ENCODE results near the gene ROR1.

ROR1 gene

DNA sequence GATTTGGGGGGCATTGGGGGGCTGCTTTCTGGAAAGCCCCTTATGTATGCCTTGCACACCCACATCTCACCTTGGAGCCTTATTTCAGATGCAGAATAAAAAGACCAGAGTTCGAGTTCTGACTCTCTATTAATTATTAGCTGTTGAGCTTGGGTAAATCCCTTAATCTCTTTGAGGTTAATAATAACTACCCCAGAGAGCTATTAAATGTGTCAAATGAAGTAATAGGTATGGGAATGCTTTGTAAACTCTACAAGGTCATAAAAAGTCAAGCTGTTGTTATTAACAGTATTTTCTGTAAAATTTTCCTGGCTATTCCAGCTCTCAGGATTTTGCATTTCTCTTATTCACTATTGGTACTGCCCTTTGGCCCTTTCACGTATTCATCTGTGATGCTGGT, 122.9 kb downstream of the ROR1 start:
- TF ChIP-seq FOXP2 (optimal IDR thresholded peaks at IDR 0.05; ENCODE audit: control extremely low read depth, extremely low read length, insufficient read depth) = no peak
- TF ChIP-seq EZH2 (IDR thresholded peaks at IDR 0.05) = no peak
- no peak for TF ChIP-seq POLR2AphosphoS5 (IDR thresholded peaks at IDR 0.05; ENCODE audit: borderline replicate concordance, low read depth, low read length)
- no peak for DNase-seq (ENCODE audit: low read depth, low spot score)
- H3K9ac ChIP-seq (ENCODE audit: insufficient read length) = no peak overlapping the region
- H3K36me3 ChIP-seq (ENCODE audit: insufficient read depth, low read length) = no peaks in the 10 kb centered on the region
- H3K27ac ChIP-seq = no peak overlapping the region
- no peak overlapping the region for H3K4me3 ChIP-seq
- H3K9me3 ChIP-seq (ENCODE audit: low read depth, low read length) = no peaks in the 10 kb centered on the region

DNA sequence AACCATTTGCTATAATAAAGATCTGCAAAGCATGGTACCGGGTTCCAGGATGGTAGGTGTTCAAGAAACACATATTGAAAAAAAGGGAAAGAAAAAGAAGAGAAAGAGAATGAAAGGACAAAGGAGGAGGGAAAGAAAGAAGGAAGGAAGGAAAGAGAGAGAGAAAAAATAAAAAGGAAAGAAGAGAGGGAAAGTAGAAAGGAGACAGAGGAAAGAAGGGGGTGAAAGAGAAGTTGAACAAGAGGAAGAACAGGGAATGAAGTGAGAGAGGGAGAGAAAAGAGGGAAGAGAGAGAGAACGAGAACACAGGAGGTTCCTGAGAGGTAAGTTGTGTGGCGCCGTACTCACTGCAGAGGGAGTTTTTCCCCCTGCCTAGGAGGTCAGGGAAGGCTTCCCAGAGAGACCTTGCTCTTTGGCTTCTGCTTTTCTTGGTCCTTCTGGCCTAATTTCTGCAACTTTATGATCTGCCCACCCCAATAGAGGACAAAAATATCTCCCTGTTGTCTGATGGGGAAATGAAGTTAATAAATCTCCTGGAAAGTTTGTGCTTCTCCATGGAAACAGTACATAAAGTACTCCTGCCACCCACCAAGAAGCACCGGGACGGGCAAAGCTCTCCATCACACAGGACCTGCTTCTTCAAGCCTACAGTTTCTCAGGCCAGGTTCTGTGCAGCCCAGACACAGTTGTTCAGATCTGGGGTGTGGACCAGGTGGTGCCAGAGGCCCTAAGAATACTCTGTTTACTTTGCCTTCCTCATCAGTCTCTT, 124.8 kb downstream of the ROR1 start:
- Histone ChIP-seq H3K9me3 (ENCODE audit: low read depth, low read length) (no peaks in the 10 kb centered on the region), H3K4me3 (no peak overlapping the region), H3K36me3 (ENCODE audit: insufficient read depth, low read length) (no peaks in the 10 kb centered on the region), H3K9ac (ENCODE audit: insufficient read length) (no peak overlapping the region), H3K27ac (no peak overlapping the region)
- no peak for DNase-seq (ENCODE audit: low read depth, low spot score)
- TF ChIP-seq EZH2 (IDR thresholded peaks at IDR 0.05) (no peak), POLR2AphosphoS5 (IDR thresholded peaks at IDR 0.05; ENCODE audit: borderline replicate concordance, low read depth, low read length) (no peak), FOXP2 (optimal IDR thresholded peaks at IDR 0.05; ENCODE audit: control extremely low read depth, extremely low read length, insufficient read depth) (no peak)

DNA sequence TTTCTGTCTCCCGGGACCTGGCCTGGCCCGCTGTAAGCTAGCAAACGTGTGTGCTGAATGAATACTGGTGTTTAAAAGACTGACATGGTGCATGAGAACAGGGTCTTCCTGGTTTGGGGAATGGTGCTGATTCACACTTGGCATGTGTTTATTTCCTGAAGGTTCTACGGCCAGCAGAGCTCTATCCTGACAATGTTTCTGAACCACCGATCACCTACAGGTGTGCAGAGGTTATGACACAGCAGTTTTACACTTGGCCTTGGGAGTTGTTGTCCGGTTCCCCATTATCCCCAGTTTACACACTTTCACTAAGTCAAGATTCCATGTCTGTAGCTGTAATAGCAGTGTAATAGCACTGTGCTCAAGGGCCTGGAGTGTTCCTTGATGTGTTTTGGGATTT, 127.3 kb downstream of the ROR1 start:
- Histone ChIP-seq H3K36me3 (ENCODE audit: insufficient read depth, low read length) (no peaks in the 10 kb centered on the region), H3K9ac (ENCODE audit: insufficient read length) (no peak overlapping the region), H3K27ac (no peak overlapping the region), H3K4me3 (no peak overlapping the region), H3K9me3 (ENCODE audit: low read depth, low read length) (no peaks in the 10 kb centered on the region)
- no peak for TF ChIP-seq EZH2 (IDR thresholded peaks at IDR 0.05)
- TF ChIP-seq FOXP2 (optimal IDR thresholded peaks at IDR 0.05; ENCODE audit: control extremely low read depth, extremely low read length, insufficient read depth) = no peak
- TF ChIP-seq POLR2AphosphoS5 (IDR thresholded peaks at IDR 0.05; ENCODE audit: borderline replicate concordance, low read depth, low read length) = no peak
- no peak for DNase-seq (ENCODE audit: low read depth, low spot score)

DNA sequence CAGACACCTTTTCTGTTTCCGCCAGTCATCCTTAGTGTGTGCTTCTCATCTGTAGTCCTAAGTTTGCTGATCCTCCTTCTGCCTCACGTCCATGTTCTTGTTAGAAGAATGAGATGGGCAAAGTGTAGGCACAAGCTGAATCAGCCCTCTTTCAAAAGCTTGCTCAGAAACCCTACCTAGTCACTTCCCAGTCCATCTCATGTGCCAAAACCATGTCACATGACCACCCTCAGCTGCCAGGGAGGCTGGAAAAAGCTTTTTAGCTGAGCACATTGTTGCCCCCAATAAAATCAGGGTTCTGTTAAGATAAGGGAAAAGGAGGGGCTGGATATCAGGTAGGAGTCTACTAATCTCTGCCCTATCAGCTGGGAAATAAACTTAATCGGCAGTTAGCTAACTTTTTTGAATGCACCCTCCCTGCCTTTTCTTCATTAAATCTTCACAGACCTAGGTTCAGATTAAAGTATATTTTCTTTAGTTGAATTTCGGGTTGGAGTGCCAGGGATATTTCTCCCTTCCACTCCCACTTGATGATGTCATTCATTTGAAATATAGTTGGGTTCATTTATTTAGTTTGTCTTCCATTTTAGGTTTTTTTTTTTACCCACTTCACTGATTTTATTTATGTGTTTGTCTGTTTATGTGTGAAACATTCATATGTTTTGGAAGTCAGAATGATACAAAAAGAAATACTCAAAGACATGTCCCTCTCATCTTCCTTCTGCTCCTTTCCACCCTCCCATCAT, 129.2 kb downstream of the ROR1 start:
- TF ChIP-seq POLR2AphosphoS5 (IDR thresholded peaks at IDR 0.05; ENCODE audit: borderline replicate concordance, low read depth, low read length) (no peak), EZH2 (IDR thresholded peaks at IDR 0.05) (no peak), FOXP2 (optimal IDR thresholded peaks at IDR 0.05; ENCODE audit: control extremely low read depth, extremely low read length, insufficient read depth) (no peak)
- DNase-seq (ENCODE audit: low read depth, low spot score) = no peak
- Histone ChIP-seq H3K27ac (no peak overlapping the region), H3K4me3 (no peak overlapping the region), H3K36me3 (ENCODE audit: insufficient read depth, low read length) (no peaks in the 10 kb centered on the region), H3K9me3 (ENCODE audit: low read depth, low read length) (no peaks in the 10 kb centered on the region), H3K9ac (ENCODE audit: insufficient read length) (no peak overlapping the region)

DNA sequence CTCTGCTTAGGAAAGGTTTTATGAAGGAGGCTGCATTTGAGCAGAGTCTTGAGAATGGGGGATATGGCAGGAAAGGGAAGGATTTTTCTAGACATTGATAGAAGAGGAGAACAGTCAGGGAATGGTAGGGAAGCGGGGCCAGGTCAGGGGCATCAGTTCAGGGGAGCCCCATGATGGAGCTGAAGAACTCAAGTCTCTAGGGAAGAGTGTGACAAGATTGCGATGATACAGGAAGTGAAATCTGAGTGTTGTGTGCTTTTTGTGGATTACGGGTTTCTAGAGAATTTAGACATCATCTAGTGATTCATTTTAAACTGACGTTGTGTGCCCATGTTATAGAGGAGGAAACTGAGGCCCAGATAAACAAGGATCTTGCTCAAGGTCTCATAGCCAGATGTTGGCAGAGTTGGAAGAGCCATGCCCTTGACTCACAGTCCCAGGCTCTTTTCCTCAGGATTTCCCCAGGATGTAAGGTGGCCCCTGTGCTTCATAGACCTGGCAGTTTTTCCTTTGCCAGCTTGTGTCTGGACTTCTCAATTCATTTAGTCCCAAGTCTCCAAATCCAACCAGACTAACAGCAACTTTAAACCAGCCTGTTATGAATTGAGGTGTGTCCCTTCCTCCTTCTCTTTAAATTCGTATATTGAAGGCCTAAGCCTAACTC, 130.3 kb downstream of the ROR1 start:
- Histone ChIP-seq H3K27ac (no peak overlapping the region), H3K36me3 (ENCODE audit: insufficient read depth, low read length) (no peaks in the 10 kb centered on the region), H3K4me3 (no peak overlapping the region), H3K9me3 (ENCODE audit: low read depth, low read length) (no peaks in the 10 kb centered on the region), H3K9ac (ENCODE audit: insufficient read length) (no peak overlapping the region)
- no peak for DNase-seq (ENCODE audit: low read depth, low spot score)
- TF ChIP-seq POLR2AphosphoS5 (IDR thresholded peaks at IDR 0.05; ENCODE audit: borderline replicate concordance, low read depth, low read length) = no peak

DNA sequence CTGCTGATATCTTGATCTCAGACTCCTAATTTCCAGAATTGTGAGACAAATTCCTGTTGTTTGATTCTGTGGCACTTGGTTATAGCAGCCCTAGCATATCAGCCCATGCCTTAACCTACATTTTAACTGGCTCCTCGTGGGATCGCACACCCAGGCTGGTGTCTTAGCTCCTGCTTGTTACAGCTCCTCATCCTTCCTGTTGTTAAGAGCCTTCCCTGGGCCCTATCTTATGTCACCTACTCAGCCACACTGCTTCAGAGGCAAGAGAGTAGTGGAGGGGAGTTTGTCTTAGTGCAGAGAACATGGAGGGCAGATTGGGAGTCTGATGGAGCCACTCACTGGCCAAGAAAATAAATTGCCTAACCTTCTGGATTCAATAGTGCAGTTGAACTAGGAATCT, 131.0 kb downstream of the ROR1 start:
- no peak overlapping the region for H3K27ac ChIP-seq
- TF ChIP-seq EZH2 (IDR thresholded peaks at IDR 0.05) = no peak
- no peak for TF ChIP-seq FOXP2 (optimal IDR thresholded peaks at IDR 0.05; ENCODE audit: control extremely low read depth, extremely low read length, insufficient read depth)
- no peak for TF ChIP-seq POLR2AphosphoS5 (IDR thresholded peaks at IDR 0.05; ENCODE audit: borderline replicate concordance, low read depth, low read length)
- H3K4me3 ChIP-seq = no peak overlapping the region
- H3K36me3 ChIP-seq (ENCODE audit: insufficient read depth, low read length) = no peaks in the 10 kb centered on the region
- H3K9me3 ChIP-seq (ENCODE audit: low read depth, low read length) = no peaks in the 10 kb centered on the region
- no peak overlapping the region for H3K9ac ChIP-seq (ENCODE audit: insufficient read length)
- no peak for DNase-seq (ENCODE audit: low read depth, low spot score)

DNA sequence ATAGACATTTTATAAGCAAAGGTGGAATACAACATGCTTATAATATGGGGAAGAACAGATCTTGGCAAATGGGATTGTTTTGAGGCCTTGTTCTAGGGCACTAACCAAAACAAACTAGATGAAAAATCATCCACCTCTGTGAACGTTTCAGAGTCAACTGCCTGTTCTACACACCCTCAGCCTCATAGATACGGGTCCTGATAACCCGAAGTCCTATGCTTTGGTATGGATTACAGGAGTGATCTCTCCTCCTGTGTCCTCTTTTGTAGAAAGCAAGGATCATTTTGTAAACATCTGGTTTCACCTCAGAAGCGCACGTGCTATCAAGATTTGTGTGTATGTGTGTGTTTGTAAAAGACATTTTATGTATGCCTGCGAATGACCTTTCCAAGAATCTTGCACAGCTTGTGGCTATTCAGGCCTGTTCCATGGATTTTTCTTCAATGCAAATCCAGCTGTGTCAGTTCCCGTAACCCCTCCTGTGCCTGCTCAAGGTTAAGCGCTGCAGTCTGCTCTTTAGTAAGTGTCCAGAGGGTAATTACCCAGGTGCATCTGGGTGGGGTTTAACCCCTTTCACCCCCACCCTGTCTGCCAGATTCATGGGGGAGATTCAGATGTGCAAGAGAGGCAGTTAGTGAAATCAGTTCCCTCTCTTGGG, 132.4 kb downstream of the ROR1 start:
- no peak for TF ChIP-seq FOXP2 (optimal IDR thresholded peaks at IDR 0.05; ENCODE audit: control extremely low read depth, extremely low read length, insufficient read depth)
- no peak for TF ChIP-seq EZH2 (IDR thresholded peaks at IDR 0.05)
- no peak for TF ChIP-seq POLR2AphosphoS5 (IDR thresholded peaks at IDR 0.05; ENCODE audit: borderline replicate concordance, low read depth, low read length)
- Histone ChIP-seq H3K4me3 (no peak overlapping the region), H3K9me3 (ENCODE audit: low read depth, low read length) (no peaks in the 10 kb centered on the region), H3K27ac (no peak overlapping the region), H3K36me3 (ENCODE audit: insufficient read depth, low read length) (no peaks in the 10 kb centered on the region), H3K9ac (ENCODE audit: insufficient read length) (no peak overlapping the region)
- no peak for DNase-seq (ENCODE audit: low read depth, low spot score)

DNA sequence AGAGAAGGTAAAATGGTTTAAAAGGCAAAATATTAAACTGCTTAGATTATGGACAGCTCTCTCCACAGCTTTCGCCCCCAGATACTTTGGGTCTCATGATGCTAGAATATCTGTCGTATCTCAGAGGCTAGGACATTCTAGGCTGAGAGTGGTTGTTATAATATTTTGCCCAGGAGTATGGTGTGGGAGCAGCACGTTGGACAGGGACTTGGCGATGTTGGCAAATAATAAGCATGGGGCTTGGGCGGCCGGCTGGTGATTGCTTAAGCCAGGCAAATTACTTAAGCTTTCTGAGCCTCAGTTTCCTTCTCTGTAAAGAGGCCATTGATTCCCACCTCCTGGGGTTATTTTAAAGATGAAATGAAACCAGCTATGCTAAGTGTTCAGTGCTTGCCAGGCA, 133.2 kb downstream of the ROR1 start:
- H3K27ac ChIP-seq = no peak overlapping the region
- no peaks in the 10 kb centered on the region for H3K36me3 ChIP-seq (ENCODE audit: insufficient read depth, low read length)
- H3K9me3 ChIP-seq (ENCODE audit: low read depth, low read length) = no peaks in the 10 kb centered on the region
- TF ChIP-seq POLR2AphosphoS5 (IDR thresholded peaks at IDR 0.05; ENCODE audit: borderline replicate concordance, low read depth, low read length) (no peak), EZH2 (IDR thresholded peaks at IDR 0.05) (no peak), FOXP2 (optimal IDR thresholded peaks at IDR 0.05; ENCODE audit: control extremely low read depth, extremely low read length, insufficient read depth) (no peak)
- DNase-seq (ENCODE audit: low read depth, low spot score) = no peak
- no peak overlapping the region for H3K9ac ChIP-seq (ENCODE audit: insufficient read length)
- H3K4me3 ChIP-seq = no peak overlapping the region

Data from SK-N-MC (cell line).